K562 (cell line): ENCODE data around the gene ULK2. TPM values are rescaled to one million over a fixed set of nuclear protein-coding genes. Genes with fewer than 3 reads are reported as not detected.

ENCODE experiments used
- ATAC-seq: fragments of 200-7000 bp; cut with Tn5 transposase; 3 replicates; pipeline ENCODE4 v1.9.1; 2020; ENCODE audit warnings: moderate library complexity
- BruUV-seq: library from RNA; stranded (reverse); fragments of 400-500 nt; replicated peaks from 2 replicates; lab custom pipeline; 2021; lab: Mats Ljungman, UMichigan
- CTCF ChIA-PET: fragments of 300-600 bp; formaldehyde crosslinking; extraction: SDS; loops from one replicate; lab custom pipeline; 2021; ENCODE audit warnings: low intra/inter-chr PET ratio; lab: Yijun Ruan, JAX
- POLR2A ChIA-PET: fragments of 300-600, 350-650 bp; sonication (Branson Sonifier 250); formaldehyde crosslinking; extraction: SDS; loops from one replicate; lab custom pipeline; 2021; ENCODE audit warnings: antibody characterized with exemption, inconsistent platforms; lab: Yijun Ruan, JAX
- DNase-seq, 4 experiments: peaks; one replicate each; pipeline versions ENCODE4 v3.0.0 to v3.0.0-alpha.2; 2011 to 2018; ENCODE audit warnings: low spot score in 3 of 4, mixed read lengths in 3 of 4; ENCODE audit errors: extremely low read depth in 1 of 4
- FAIRE-seq: peaks from 2 replicates; lab custom pipeline; 2011; peaks lifted over from hg19 to GRCh38; lab: Jason Lieb, UNC
- H2AFZ ChIP-seq: 2 replicates; pipeline ENCODE4 v1.6.0; 2011; ENCODE audit warnings: low read depth, low read length, control low read depth, inconsistent platforms
- H3K27ac ChIP-seq: fragments of 200-600 bp; 3 replicates; pipeline ENCODE4 v1.8.0; 2011; ENCODE audit warnings: low read depth, mild to moderate bottlenecking, control low read depth, inconsistent platforms, low read length, moderate library complexity, mixed read lengths; ENCODE audit errors: extremely low read depth
- H3K27me3 ChIP-seq, 2 experiments: fragments of 300-600 bp in 1 of 2; 2 replicates in 1 of 2; 3 replicates in 1 of 2; pipeline versions ENCODE4 v1.6.0 to v1.8.0; 2011; ENCODE audit warnings: inconsistent platforms in 2 of 2, low read length in 2 of 2, mild to moderate bottlenecking in 1 of 2, mixed read lengths in 1 of 2, moderate library complexity in 1 of 2; ENCODE audit not compliant: control insufficient read depth in 2 of 2, insufficient read depth in 2 of 2
- H3K36me3 ChIP-seq: fragments of 300-600 bp; 3 replicates; pipeline ENCODE4 v1.8.0; 2011; ENCODE audit warnings: mild to moderate bottlenecking, low read length, inconsistent platforms; ENCODE audit not compliant: control insufficient read depth, insufficient read depth
- H3K4me1 ChIP-seq, 2 experiments: fragments of 200-600 bp in 1 of 2; replicated peaks in 1 of 2; 2 replicates in 1 of 2; 3 replicates in 1 of 2; pipeline versions ENCODE4 v1.5.1 to v1.8.0; 2011; ENCODE audit warnings: inconsistent platforms in 2 of 2, low read length in 2 of 2, mild to moderate bottlenecking in 1 of 2, mixed read lengths in 1 of 2, moderate library complexity in 1 of 2; ENCODE audit not compliant: control insufficient read depth in 2 of 2, insufficient read depth in 2 of 2
- H3K4me2 ChIP-seq: 2 replicates; pipeline ENCODE4 v1.6.1; 2011; ENCODE audit warnings: low read length, control low read depth, inconsistent platforms, mixed read lengths; ENCODE audit not compliant: insufficient read depth
- H3K4me3 ChIP-seq: fragments of 200-600 bp; sonication (generic), shearing (Covaris generic); 2 replicates; pipeline ENCODE4 v1.5.1; 2016; ENCODE audit warnings: control low read depth, inconsistent platforms
- H3K79me2 ChIP-seq: fragments of 200-600 bp; 3 replicates; pipeline ENCODE4 v1.8.0; 2011; ENCODE audit warnings: low read length, inconsistent platforms; ENCODE audit not compliant: control insufficient read depth, insufficient read depth
- H3K9ac ChIP-seq, 2 experiments: 2 replicates each; pipeline versions ENCODE4 v1.6.0 to v1.6.1; 2011; ENCODE audit warnings: low read depth in 2 of 2, low read length in 2 of 2, control low read depth in 1 of 2, inconsistent platforms in 1 of 2, mild to moderate bottlenecking in 1 of 2, mixed read lengths in 1 of 2; ENCODE audit not compliant: insufficient read depth in 1 of 2
- H3K9me1 ChIP-seq: one replicate; pipeline ENCODE4 v1.6.0; 2011; ENCODE audit warnings: inconsistent platforms, mild to moderate bottlenecking, low read length, moderate library complexity; ENCODE audit not compliant: control insufficient read depth, insufficient read depth
- H3K9me3 ChIP-seq: replicated peaks from 2 replicates; pipeline ENCODE4 v1.5.1; 2011; ENCODE audit warnings: low read depth, low read length, inconsistent platforms; ENCODE audit not compliant: control insufficient read depth, insufficient read depth
- H4K20me1 ChIP-seq: replicated peaks from 2 replicates; pipeline ENCODE4 v1.6.1; 2011; ENCODE audit warnings: low read length, inconsistent platforms, mixed read lengths; ENCODE audit not compliant: control insufficient read depth, insufficient read depth
- COPS2 ChIP-seq: fragments of 450-650 bp; conservative IDR thresholded peaks from 2 replicates; pipeline ENCODE4 v1.6.1; 2016; ENCODE audit warnings: mild to moderate bottlenecking, moderate library complexity
- L3MBTL2 ChIP-seq: fragments of 450-650 bp; IDR thresholded peaks from 2 replicates; pipeline ENCODE4 v1.6.1; 2016; ENCODE audit warnings: mild to moderate bottlenecking, moderate library complexity
- REST ChIP-seq, 2 experiments: fragments of 450-650 bp; formaldehyde crosslinking in 1 of 2; IDR thresholded peaks; 2 replicates each; pipeline versions ENCODE4 v1.4.0 to v1.6.1; 2014 to 2020; ENCODE audit warnings: mild to moderate bottlenecking in 2 of 2, borderline replicate concordance in 1 of 2, low read depth in 1 of 2
- SMC3 ChIP-seq: conservative IDR thresholded peaks from 2 replicates; pipeline ENCODE4 v1.6.1; 2011; ENCODE audit warnings: low read depth, low read length, improper control_type of control experiment; ENCODE audit not compliant: insufficient read depth
- ZBTB26 ChIP-seq: fragments of 450-650 bp; formaldehyde crosslinking; IDR thresholded peaks from 2 replicates; pipeline ENCODE4 v1.4.0; 2022; ENCODE audit warnings: missing genetic modification characterization
- WGBS: fragments of 100-300 bp; shearing (Covaris generic); methylation state at CpG from one replicate; pipeline ENCODE4 v1.1.6; 2016; ENCODE audit warnings: low coverage, mixed read lengths; ENCODE audit not compliant: insufficient coverage; ENCODE audit errors: missing lambda C conversion rate; 5-methylcytosine and 5-hydroxymethylcytosine counted together
- in situ Hi-C: fragments of 300-500 bp; cut with MboI; formaldehyde crosslinking; loops from 4 replicates; pipeline ENCODE4 v1.15.0; 2018; ENCODE audit warnings: inconsistent platforms, mixed read lengths
- intact Hi-C: fragments of 100-400 bp; cut with micrococcal nuclease; formaldehyde crosslinking; loops from 2 replicates; pipeline ENCODE4 v1.14.2; 2022
- polyA plus RNA-seq, 8 experiments: library from polyadenylated mRNA; depleted of rRNA in 4 of 8; stranded (reverse) in 5 of 8; unstranded in 3 of 8; fragments of >200 nt; fragmentation: Nextera tagmentation in 2 of 8; fragmentation: Illumina TruSeq in 1 of 8; extraction: Ambion mirVana in 2 of 8; extraction: Trizol in 1 of 8; gene quantifications; 2 replicates each; pipeline versions ENCODE4 v1.2.1 to v1.2.3, GENCODE V29; 2011 to 2014; ENCODE audit warnings: inconsistent platforms in 1 of 8, missing spikeins in 1 of 8
- total RNA-seq, 7 experiments: library from RNA; depleted of rRNA in 6 of 7; stranded (reverse); fragments of >200 nt in 6 of 7; fragmentation: Illumina TruSeq in 2 of 7; extraction: Trizol in 2 of 7; gene quantifications; 2 replicates each; pipeline versions ENCODE4 v1.2.1 to v1.2.3, GENCODE V29; 2011 to 2021; ENCODE audit warnings: low replicate concordance in 1 of 7
- TF ChIP-seq, protein P1 (sequence below): fragments of 250-450 bp; sonication (Bioruptor Pico); IDR thresholded peaks from 2 replicates; pipeline ENCODE4 v1.8.0; 2021; ENCODE audit warnings: mild to moderate bottlenecking, moderate library complexity
- TF ChIP-seq, protein P2 (sequence below): fragments of 450-650 bp; formaldehyde crosslinking; IDR thresholded peaks from 2 replicates; pipeline ENCODE4 v1.4.0; 2020; ENCODE audit warnings: mild to moderate bottlenecking, moderate library complexity

ULK2 gene
- total and polyA plus RNA-seq, 9 of the 15 experiments (the other 6 are each of a cell fraction or from before 2014, with no cell fraction given), result 0.01 to 0.18 (median 0.07) TPM; not detected in 5

- Histone ChIP-seq H3K4me3 (no peak overlapping the region), H3K9me1 (no peaks in the 10 kb centered on the region), H3K79me2 (no peaks in the 10 kb centered on the region), H3K9ac (no peak overlapping the region), H3K27ac (no peak overlapping the region), H3K27me3 (peaks cover 4 to 24% of the 10 kb centered on the region in 2 experiments; a peak in 3 of 5 replicates), H4K20me1 (no peaks in the 10 kb centered on the region), H2AFZ (no peak overlapping the region), H3K4me1 (no peaks in the 10 kb centered on the region; a peak in 1 of 5 replicates), H3K9me3 (no peaks in the 10 kb centered on the region), H3K4me2 (no peak overlapping the region), H3K36me3 (no peaks in the 10 kb centered on the region)
- 0% methylated on average over 9 of the region's 10 CpGs for WGBS
- ChIA-PET POLR2A (no interaction called here), CTCF (no interaction called here)
- BruUV-seq, result no TSS peak
- intact Hi-C loops, result no loop called here
- ATAC-seq, result no peak
- FAIRE-seq, result no peak
- in situ Hi-C loops, result no loop called here
- no peak for DNase-seq
- TF ChIP-seq SMC3 (no peak), COPS2 (no peak), ZBTB26 (no peak), L3MBTL2 (no peak), REST (IDR thresholded peaks at IDR 0.05; ENCODE audit: borderline replicate concordance) (no peak), REST (CRISPR knock-in tag; IDR thresholded peaks at IDR 0.05; ENCODE audit: low read depth) (no peak)
- TF ChIP-seq, protein P1, sequence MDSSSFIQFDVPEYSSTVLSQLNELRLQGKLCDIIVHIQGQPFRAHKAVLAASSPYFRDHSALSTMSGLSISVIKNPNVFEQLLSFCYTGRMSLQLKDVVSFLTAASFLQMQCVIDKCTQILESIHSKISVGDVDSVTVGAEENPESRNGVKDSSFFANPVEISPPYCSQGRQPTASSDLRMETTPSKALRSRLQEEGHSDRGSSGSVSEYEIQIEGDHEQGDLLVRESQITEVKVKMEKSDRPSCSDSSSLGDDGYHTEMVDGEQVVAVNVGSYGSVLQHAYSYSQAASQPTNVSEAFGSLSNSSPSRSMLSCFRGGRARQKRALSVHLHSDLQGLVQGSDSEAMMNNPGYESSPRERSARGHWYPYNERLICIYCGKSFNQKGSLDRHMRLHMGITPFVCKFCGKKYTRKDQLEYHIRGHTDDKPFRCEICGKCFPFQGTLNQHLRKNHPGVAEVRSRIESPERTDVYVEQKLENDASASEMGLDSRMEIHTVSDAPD (CRISPR knock-in tag), result no peak
- TF ChIP-seq, protein P2, sequence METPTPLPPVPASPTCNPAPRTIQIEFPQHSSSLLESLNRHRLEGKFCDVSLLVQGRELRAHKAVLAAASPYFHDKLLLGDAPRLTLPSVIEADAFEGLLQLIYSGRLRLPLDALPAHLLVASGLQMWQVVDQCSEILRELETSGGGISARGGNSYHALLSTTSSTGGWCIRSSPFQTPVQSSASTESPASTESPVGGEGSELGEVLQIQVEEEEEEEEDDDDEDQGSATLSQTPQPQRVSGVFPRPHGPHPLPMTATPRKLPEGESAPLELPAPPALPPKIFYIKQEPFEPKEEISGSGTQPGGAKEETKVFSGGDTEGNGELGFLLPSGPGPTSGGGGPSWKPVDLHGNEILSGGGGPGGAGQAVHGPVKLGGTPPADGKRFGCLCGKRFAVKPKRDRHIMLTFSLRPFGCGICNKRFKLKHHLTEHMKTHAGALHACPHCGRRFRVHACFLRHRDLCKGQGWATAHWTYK, result no peak
Observed at GRCh38 chr17:19874256-19874655, 6.5 kb upstream of the ULK2 start.
